GM06990 (cell line): ENCODE results near the gene XCR1.

Experiments used
- DNase-seq: peaks from one replicate; pipeline ENCODE4 v3.0.0-alpha.2; 2011; ENCODE audit not compliant: insufficient read length; ENCODE audit errors: extremely low read depth
- H3K27me3 ChIP-seq: replicated peaks from 2 replicates; pipeline ENCODE4 v1.6.0; 2011; ENCODE audit warnings: low read length; ENCODE audit not compliant: control insufficient read depth, insufficient read depth
- H3K36me3 ChIP-seq: 2 replicates; pipeline ENCODE4 v1.5.1; 2011; ENCODE audit warnings: low read length; ENCODE audit not compliant: control insufficient read depth, insufficient read depth
- H3K4me3 ChIP-seq: replicated peaks from 2 replicates; pipeline ENCODE4 v1.5.1; 2011; ENCODE audit warnings: low read depth, mild to moderate bottlenecking, control low read depth, low read length
- TF ChIP-seq, protein P1 (sequence below): IDR thresholded peaks from 2 replicates; pipeline ENCODE4 v1.5.1; 2011; ENCODE audit warnings: low read length, control low read depth, mild to moderate bottlenecking, inconsistent platforms; ENCODE audit not compliant: insufficient read depth, poor library complexity, severe bottlenecking

Gene XCR1

GRCh38 chr3:45968706-45969105 lies 58.6 kb downstream of the XCR1 start:
- Histone ChIP-seq H3K27me3 (no peaks in the 10 kb centered on the region), H3K36me3 (peaks cover 23% of the 10 kb centered on the region), H3K4me3 (no peak overlapping the region)
- DNase-seq, result no peak
- TF ChIP-seq, protein P1, sequence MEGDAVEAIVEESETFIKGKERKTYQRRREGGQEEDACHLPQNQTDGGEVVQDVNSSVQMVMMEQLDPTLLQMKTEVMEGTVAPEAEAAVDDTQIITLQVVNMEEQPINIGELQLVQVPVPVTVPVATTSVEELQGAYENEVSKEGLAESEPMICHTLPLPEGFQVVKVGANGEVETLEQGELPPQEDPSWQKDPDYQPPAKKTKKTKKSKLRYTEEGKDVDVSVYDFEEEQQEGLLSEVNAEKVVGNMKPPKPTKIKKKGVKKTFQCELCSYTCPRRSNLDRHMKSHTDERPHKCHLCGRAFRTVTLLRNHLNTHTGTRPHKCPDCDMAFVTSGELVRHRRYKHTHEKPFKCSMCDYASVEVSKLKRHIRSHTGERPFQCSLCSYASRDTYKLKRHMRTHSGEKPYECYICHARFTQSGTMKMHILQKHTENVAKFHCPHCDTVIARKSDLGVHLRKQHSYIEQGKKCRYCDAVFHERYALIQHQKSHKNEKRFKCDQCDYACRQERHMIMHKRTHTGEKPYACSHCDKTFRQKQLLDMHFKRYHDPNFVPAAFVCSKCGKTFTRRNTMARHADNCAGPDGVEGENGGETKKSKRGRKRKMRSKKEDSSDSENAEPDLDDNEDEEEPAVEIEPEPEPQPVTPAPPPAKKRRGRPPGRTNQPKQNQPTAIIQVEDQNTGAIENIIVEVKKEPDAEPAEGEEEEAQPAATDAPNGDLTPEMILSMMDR, result no peak

- TF ChIP-seq, protein P1, result no peak
- Histone ChIP-seq H3K36me3 (peaks cover 23% of the 10 kb centered on the region), H3K27me3 (no peaks in the 10 kb centered on the region), H3K4me3 (no peak overlapping the region)
- DNase-seq, result no peak
These were observed 59.1 kb downstream of the XCR1 start for GRCh38 chr3:45968149-45968548.

DNA sequence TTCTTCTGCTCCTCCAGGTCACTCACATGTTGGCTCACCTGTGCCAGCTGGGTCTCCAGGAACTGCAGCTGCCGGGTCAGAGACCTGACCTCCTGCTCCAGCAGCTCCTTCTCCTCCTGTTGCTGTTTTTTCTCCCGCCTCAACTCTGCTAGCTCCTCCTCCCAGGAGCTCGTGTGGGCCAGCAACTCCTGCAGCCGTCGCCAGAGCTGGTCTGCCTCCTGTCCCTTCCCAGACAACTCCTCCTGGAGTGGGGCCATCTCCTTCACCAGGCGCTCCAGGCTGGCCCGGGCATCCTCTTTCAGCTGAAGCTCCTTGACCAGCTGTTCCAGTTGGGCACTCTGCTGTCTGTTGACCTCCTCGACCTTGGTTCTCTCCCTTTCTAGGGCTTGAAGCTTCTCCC lies 59.6 kb downstream of the XCR1 start:
- no peaks in the 10 kb centered on the region for H3K27me3 ChIP-seq
- no peak overlapping the region for H3K4me3 ChIP-seq
- no peak for DNase-seq
- H3K36me3 ChIP-seq, result peaks cover 23% of the 10 kb centered on the region
- TF ChIP-seq, protein P1, result no peak
